Mucosa of descending colon (tissue), 3 donors: ENCODE results near the gene NPAS4. TPM values are rescaled to one million over a fixed set of nuclear protein-coding genes. Genes with fewer than 3 reads are reported as not detected.

Source experiments
- ATAC-seq: fragments of 200-7000 bp; cut with Tn5 transposase; one replicate; pipeline ENCODE4 v1.9.1; 2020; ENCODE audit warnings: mild to moderate bottlenecking, moderate library complexity
- DNase-seq, 3 donors: peaks; one replicate each; pipeline ENCODE4 v3.0.0-alpha.2; 2020
- H3K36me3 ChIP-seq: fragments of 200-600 bp; one replicate; pipeline ENCODE4 v1.8.0; 2021; ENCODE audit warnings: low read depth, mild to moderate bottlenecking
- H3K4me1 ChIP-seq: fragments of 200-600 bp; one replicate; pipeline ENCODE4 v1.8.0; 2021; ENCODE audit warnings: low read depth, mild to moderate bottlenecking
- H3K4me3 ChIP-seq: fragments of 200-600 bp; one replicate; pipeline ENCODE4 v1.8.0; 2021; ENCODE audit warnings: mild to moderate bottlenecking
- H3K9me3 ChIP-seq: fragments of 200-600 bp; one replicate; pipeline ENCODE4 v1.8.0; 2021; ENCODE audit warnings: mild to moderate bottlenecking
- intact Hi-C, 2 donors: fragments of 100-400 bp; cut with DNase I in 1 of 2; cut with micrococcal nuclease in 1 of 2; formaldehyde crosslinking; loops; one replicate each; pipeline versions ENCODE4 v1.11.0 to v1.11.1; 2022; cut with DNase I, micrococcal nuclease
- total RNA-seq, 3 donors: library from RNA; stranded (reverse); fragmentation: NEBNext Ultra II Directional in 2 of 3; extraction: Animal tissue kit (Norgen Biotek cat#: 25700) in 2 of 3; gene quantifications; one replicate each; pipeline versions ENCODE4 v1.2.1 to v1.2.4, GENCODE V29; 2021 to 2023
- TF ChIP-seq, protein P1 (sequence below): fragments of 200-600 bp; IDR thresholded peaks from one replicate; pipeline ENCODE4 v1.8.0; 2022; ENCODE audit warnings: antibody characterized with exemption, mild to moderate bottlenecking
- donor health status: DM: no; HTN: no; CAD: no; lungs with moderate emphysema.
- donor health status: DM: no; HTN: no; CAD: no.
- donor health status: DM: no; HTN: yes; CAD: no.

The NPAS4 gene
- total RNA-seq, 3 donors from 2014 or later, result 5.6 TPM; not detected in 2

GRCh38 chr11:66468691-66469090 is 47.9 kb downstream of the NPAS4 start:
- H3K36me3 ChIP-seq, result no peaks in the 10 kb centered on the region
- ATAC-seq (no peak), DNase-seq (no peak)
- no peaks in the 10 kb centered on the region for H3K9me3 ChIP-seq
- no peak overlapping the region for H3K4me3 ChIP-seq
- H3K4me1 ChIP-seq, result peaks cover 8% of the 10 kb centered on the region
- TF ChIP-seq, protein P1, sequence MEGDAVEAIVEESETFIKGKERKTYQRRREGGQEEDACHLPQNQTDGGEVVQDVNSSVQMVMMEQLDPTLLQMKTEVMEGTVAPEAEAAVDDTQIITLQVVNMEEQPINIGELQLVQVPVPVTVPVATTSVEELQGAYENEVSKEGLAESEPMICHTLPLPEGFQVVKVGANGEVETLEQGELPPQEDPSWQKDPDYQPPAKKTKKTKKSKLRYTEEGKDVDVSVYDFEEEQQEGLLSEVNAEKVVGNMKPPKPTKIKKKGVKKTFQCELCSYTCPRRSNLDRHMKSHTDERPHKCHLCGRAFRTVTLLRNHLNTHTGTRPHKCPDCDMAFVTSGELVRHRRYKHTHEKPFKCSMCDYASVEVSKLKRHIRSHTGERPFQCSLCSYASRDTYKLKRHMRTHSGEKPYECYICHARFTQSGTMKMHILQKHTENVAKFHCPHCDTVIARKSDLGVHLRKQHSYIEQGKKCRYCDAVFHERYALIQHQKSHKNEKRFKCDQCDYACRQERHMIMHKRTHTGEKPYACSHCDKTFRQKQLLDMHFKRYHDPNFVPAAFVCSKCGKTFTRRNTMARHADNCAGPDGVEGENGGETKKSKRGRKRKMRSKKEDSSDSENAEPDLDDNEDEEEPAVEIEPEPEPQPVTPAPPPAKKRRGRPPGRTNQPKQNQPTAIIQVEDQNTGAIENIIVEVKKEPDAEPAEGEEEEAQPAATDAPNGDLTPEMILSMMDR, result no peak
- intact Hi-C loops, result no loop called here

DNA sequence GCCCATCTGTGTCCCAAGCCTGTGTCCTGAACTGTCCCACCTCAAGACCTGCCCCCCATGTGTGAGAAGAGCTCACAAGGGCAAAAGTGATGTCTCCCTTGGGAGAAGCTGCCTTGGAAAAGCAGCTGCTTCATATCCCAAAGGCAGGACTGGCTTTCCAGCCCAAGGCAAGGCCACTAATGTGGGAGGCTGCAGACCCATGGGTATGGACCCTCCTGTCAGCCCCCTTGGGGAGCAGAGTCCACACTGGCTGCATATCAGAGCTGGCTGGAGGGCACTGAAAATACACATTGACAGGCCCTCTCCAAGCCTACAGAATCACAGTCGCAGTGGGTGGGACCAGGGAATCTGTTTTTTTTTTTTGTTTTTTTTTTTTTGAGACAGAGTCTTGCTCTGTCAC is 48.6 kb downstream of the NPAS4 start:
- Histone ChIP-seq H3K4me1 (peaks cover 8% of the 10 kb centered on the region), H3K9me3 (no peaks in the 10 kb centered on the region), H3K36me3 (no peaks in the 10 kb centered on the region), H3K4me3 (no peak overlapping the region)
- ATAC-seq (no peak), DNase-seq (no peak)
- TF ChIP-seq, protein P1, result no peak
- intact Hi-C loops, result no loop called here

DNA sequence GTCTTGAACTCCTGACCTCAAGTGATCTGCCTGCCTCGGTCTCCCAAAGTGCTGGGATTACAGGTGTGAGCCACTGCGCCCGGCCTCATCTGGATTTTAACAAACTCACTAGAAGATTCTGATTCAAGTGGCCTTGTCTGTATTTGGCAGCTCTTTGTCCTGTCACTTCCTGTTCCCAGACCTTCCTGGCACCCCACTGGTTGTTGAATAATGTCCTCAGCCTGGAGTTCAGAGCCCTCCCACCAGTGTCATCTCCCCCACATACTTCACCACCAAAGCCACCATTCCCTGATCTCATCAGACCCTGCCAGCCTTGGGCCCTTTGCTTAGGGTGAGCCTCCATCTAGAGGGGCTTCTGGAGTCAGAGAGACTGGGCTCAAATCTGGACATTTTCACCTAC is 49.2 kb downstream of the NPAS4 start:
- intact Hi-C loops, result no loop called here
- Histone ChIP-seq H3K9me3 (no peaks in the 10 kb centered on the region), H3K4me3 (no peak overlapping the region), H3K36me3 (no peaks in the 10 kb centered on the region), H3K4me1 (peaks cover 8% of the 10 kb centered on the region)
- TF ChIP-seq, protein P1, result no peak
- DNase-seq, result no peak
- no peak for ATAC-seq

DNA sequence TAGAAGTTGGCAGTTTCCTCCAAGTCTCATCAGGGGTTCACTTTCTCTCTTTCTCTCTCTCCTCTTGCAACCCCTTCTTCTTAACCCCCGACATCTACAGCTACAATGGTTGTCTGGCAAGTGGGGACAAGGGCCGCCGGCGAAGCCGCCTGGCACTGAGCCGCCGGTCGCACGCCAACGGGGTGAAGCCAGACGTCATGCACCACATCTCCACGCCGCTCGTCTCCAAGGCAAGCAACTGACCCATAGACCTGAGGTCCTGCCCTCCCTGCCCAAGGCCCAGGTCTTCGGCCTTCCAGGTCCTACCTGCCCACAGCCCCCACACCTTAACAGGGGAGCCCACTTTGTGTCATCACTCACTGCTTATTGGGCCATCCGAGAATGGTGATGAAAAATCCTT is 50.3 kb downstream of the NPAS4 start:
- ATAC-seq (no peak), DNase-seq (no peak)
- TF ChIP-seq, protein P1, result no peak
- no peak overlapping the region for H3K4me3 ChIP-seq
- H3K9me3 ChIP-seq, result no peaks in the 10 kb centered on the region
- peaks cover 8% of the 10 kb centered on the region for H3K4me1 ChIP-seq
- no peaks in the 10 kb centered on the region for H3K36me3 ChIP-seq
- intact Hi-C loops, result no loop called here

GRCh38 chr11:66472054-66472453 is 51.2 kb downstream of the NPAS4 start:
- H3K9me3 ChIP-seq, result no peaks in the 10 kb centered on the region
- H3K4me1 ChIP-seq, result peaks cover 8% of the 10 kb centered on the region
- DNase-seq, result no peak
- intact Hi-C loops, result no loop called here
- H3K36me3 ChIP-seq, result no peaks in the 10 kb centered on the region
- no peak overlapping the region for H3K4me3 ChIP-seq
- TF ChIP-seq, protein P1, result no peak
- no peak for ATAC-seq

DNA sequence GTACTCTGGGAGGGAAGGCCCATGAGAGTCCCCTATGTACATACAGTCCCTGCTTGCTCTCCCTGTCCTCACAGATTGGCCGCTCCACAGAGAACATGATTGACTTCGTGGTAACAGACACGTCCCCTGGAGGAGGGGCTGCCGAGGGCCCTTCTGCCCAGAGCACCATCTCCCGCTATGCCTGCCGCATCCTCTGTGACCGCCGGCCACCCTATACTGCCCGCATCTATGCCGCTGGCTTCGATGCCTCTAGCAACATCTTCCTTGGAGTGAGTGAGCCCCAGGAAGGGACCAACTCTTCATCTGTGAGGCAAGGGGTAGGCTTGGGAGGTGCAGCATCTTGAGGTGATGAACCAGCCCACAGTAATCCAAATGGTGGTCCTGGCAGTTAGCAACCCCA is 52.3 kb downstream of the NPAS4 start:
- intact Hi-C loops, result no loop called here

More for the DNA sequence above, 52.3 kb downstream of the NPAS4 start:
- no peaks in the 10 kb centered on the region for H3K4me1 ChIP-seq
- TF ChIP-seq, protein P1, result no peak
- ATAC-seq (no peak), DNase-seq (no peak)
- no peaks in the 10 kb centered on the region for H3K9me3 ChIP-seq
- H3K4me3 ChIP-seq, result no peak overlapping the region
- no peaks in the 10 kb centered on the region for H3K36me3 ChIP-seq
